22Rv1 (cell line): Measurements from ENCODE around the gene C1orf174.

Source experiments
- H3K27ac ChIP-seq: fragments of 450-650 bp; 2 replicates; pipeline ENCODE4 v1.5.1; 2017
- CTCF ChIP-seq: fragments of 450-650 bp; IDR thresholded peaks from 2 replicates; pipeline ENCODE4 v1.5.1; 2017; ENCODE audit warnings: mild to moderate bottlenecking
- ZFX ChIP-seq: fragments of 450-650 bp; IDR thresholded peaks from 2 replicates; pipeline ENCODE4 v1.6.1; 2017; ENCODE audit warnings: antibody characterized with exemption, borderline replicate concordance

The C1orf174 gene

DNA sequence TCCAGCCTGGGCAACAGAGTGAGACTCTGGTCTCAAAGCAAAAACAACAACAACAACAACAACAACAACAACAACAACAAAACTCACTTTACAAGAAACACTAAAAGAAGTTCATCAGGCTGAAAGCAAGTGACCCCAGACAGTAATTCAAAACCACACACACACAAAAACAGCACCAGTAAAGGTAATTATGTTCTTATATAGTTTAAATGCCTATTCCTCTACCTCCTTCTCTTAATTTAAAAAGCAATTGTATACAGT, 1.7 kb downstream of the C1orf174 start:
- H3K27ac ChIP-seq, result no peak overlapping the region
- TF ChIP-seq CTCF (no peak), ZFX (no peak)

- no peak overlapping the region for H3K27ac ChIP-seq
- TF ChIP-seq ZFX (no peak), CTCF (no peak)
Measured at GRCh38 chr1:3896396-3897000, 3.6 kb downstream of the C1orf174 start.

GRCh38 chr1:3895951-3896325, 4.1 kb downstream of the C1orf174 start:
- H3K27ac ChIP-seq, result no peak overlapping the region

GRCh38 chr1:3895279-3895950, 4.7 kb downstream of the C1orf174 start:
- no peak overlapping the region for H3K27ac ChIP-seq

More at GRCh38 chr1:3895951-3896325, 4.1 kb downstream of the C1orf174 start:
- TF ChIP-seq ZFX, result no peak
- no peak for TF ChIP-seq CTCF

DNA sequence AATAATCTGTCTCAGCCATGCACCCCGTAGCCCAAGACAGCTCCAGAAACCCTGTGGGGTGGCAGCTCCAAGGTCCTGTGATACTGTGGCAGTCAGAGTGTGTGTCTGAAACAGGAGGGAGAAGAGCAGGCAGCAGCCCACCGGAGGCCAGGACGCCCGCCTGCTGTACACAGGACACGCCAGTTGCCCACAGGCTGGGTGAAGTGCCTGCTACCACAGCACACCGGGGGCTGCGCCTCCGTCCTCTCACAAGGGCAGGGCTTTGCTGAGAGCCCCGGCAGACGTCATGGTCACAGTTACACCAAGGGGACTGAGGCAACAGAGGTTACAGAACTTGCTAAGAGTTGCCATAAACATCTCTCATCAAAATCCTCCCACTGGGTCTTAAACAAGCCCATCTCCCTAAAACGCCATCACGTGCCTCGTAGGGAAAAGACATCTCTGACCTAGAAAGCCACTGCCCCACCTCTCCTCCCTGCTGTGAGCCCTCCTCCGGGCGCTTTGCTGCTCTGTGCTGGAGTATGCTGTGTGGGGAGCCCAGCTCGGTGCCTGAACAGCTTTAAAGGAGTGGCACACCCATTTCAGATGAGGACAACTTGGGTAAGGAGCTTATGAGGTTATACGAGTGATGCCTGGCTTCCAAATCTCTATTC, 5.3 kb downstream of the C1orf174 start:
- TF ChIP-seq CTCF (no peak), ZFX (no peak)
- no peak overlapping the region for H3K27ac ChIP-seq

More at GRCh38 chr1:3895279-3895950, 4.7 kb downstream of the C1orf174 start:
- no peak for TF ChIP-seq ZFX
- no peak for TF ChIP-seq CTCF

GRCh38 chr1:3893190-3893589, 6.9 kb downstream of the C1orf174 start:
- TF ChIP-seq CTCF, result no peak
- no peak for TF ChIP-seq ZFX
- no peak overlapping the region for H3K27ac ChIP-seq

DNA sequence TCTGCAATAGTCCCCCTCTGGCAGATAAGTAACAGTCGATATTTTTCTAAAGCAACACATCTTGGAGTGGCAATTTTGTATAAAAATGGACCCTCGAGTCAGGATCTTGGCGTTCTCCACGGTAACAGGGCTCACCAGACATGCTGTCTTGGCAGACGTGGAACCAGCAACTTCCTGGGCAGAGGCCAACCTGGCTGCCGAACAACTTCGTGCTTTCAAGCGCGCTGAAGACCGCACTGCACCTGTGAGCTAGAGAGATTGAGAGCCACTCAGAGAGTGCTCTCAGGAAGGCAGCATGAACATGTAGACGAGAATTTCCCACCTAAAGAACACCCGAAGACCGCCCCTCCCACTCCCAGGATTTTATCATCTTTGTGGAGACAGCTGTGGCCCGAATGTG, 7.3 kb downstream of the C1orf174 start:
- TF ChIP-seq CTCF, result no peak
- no peak for TF ChIP-seq ZFX
- H3K27ac ChIP-seq, result no peak overlapping the region
